GM21528 (cell line): ENCODE measurements around the gene TBC1D7.

ENCODE experiments used
- ATAC-seq: cut with Tn5 transposase; IDR thresholded peaks from one replicate; pipeline ENCODE4 v1.9.1; 2021; ENCODE audit warnings: mild to moderate bottlenecking, moderate library complexity; ENCODE audit not compliant: unreplicated experiment, low FRiP score

The TBC1D7 gene

GRCh38 chr6:13296536-13296997, 31.8 kb downstream of the TBC1D7 start:
- no peak for ATAC-seq

DNA sequence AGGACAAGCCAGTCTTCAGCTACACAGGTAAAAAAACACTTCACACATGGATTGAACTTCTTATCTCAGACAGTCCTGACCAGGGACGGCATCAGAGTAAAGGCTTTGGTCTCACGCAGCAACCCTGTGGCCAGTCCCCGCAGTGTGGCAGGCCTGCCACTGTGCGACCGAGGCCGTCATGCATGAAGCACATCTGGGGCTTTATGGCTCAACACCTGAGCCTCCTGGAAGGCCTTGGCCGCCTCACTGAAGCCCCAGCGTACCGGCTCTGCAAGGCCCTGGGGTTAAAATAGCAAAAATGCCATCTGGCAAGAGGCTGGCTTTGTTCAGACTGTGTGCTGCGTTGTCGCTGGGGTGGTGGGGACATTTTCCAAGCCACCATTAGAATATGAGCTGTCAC, 32.8 kb downstream of the TBC1D7 start:
- ATAC-seq = no peak

DNA sequence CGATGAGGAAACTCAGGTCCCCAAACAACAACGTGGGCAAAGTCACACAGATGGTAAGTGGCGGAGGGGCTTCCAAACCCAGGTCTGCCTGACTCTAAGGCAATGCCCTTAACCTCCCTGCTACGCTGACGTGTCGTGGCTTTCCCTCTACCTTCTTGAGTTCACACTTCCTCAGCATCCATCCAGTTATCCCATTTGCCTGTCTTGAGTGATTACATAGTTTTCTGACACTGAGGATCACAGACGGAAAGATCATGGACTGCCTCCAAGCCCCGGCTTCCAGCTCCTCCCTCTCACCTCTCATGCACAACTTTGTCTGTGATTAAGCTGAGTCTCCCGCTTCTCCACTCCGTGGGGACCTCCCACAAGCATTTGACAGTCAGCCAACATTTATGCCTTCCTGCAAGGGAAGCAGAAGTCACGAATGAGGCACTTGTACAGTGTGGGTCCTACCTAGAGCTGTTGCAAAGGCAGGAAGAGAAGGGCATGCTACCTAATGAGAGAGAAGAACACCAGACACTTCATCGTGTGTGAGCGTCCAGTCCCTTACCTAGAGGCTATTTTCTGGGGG, 33.8 kb downstream of the TBC1D7 start:
- ATAC-seq = no peak

GRCh38 chr6:13292774-13293173, 35.6 kb downstream of the TBC1D7 start:
- ATAC-seq = no peak

- no peak for ATAC-seq
These were observed 38.0 kb downstream of the TBC1D7 start for GRCh38 chr6:13290335-13290734.

GRCh38 chr6:13289789-13290318, 38.5 kb downstream of the TBC1D7 start:
- ATAC-seq = no peak

DNA sequence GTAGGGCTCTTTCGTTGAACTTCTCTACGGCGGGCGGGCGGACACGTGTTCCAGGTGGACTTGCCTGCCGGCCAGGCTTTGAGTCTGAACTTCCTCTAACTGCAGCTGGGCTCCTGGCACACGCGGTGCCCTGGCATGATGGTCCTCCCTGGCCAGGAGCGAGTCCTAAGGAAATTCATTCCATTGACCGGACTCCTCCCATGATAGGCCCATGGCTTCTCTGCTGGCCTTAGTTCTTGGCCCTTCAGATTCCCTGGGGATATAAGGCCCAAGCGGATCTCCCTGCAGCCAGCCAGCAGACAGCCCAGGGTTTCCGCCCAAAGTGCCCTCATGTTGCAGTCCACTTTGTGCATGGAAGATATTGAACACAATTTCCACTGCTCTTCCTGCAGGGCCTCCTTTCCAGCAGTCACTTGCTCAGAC, 39.4 kb downstream of the TBC1D7 start:
- no peak for ATAC-seq

DNA sequence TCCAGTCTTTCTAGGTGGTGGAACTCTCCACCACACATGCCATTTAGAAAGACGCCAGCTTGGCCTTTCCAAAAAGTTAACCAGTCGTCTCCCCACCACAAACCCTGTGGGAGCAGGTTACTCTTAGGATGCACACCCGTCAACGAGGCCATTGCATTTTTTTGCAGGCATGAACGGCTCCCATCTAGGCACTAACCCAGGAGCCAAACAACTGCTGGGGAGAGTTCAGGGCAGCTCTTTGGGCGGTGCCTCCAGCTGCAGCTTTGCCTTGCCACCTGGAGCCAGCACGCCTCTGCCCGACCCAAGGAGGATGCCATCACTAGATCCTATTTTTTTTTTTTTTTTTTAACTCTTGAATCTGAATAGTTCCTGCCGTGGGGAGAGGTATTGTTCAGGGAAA, 39.9 kb downstream of the TBC1D7 start:
- no peak for ATAC-seq

- ATAC-seq = no peak
These were observed 41.2 kb downstream of the TBC1D7 start for GRCh38 chr6:13287104-13287503.

- no peak for ATAC-seq
These were observed 42.2 kb downstream of the TBC1D7 start for GRCh38 chr6:13286181-13286580.

GRCh38 chr6:13285705-13286104, 42.6 kb downstream of the TBC1D7 start:
- no peak for ATAC-seq

GRCh38 chr6:13284646-13285045, 43.7 kb downstream of the TBC1D7 start:
- ATAC-seq = no peak

DNA sequence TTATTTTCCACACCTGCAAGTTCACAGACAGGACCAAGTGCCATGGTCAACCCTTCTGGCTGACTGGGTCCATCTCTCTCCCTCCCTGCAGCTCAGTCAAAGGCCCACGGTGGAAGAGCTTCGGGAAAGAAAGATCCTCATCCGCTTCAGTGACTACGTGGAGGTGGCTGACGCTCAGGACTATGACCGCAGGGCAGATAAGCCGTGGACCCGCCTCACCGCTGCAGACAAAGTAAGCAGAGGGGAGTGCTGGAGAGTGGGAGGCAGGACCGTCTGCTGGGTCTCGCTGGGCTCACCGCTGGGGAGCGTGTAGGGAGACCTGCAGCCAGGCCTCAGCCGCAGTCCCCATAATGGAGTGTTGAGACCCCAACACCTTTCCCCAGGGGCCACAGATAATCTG, 45.0 kb downstream of the TBC1D7 start:
- ATAC-seq = no peak

GRCh38 chr6:13282393-13283069, 45.8 kb downstream of the TBC1D7 start:
- no peak for ATAC-seq

- ATAC-seq = no peak
These were observed 46.7 kb downstream of the TBC1D7 start for GRCh38 chr6:13281686-13282085.

GRCh38 chr6:13280254-13280653, 48.1 kb downstream of the TBC1D7 start:
- ATAC-seq = no peak

DNA sequence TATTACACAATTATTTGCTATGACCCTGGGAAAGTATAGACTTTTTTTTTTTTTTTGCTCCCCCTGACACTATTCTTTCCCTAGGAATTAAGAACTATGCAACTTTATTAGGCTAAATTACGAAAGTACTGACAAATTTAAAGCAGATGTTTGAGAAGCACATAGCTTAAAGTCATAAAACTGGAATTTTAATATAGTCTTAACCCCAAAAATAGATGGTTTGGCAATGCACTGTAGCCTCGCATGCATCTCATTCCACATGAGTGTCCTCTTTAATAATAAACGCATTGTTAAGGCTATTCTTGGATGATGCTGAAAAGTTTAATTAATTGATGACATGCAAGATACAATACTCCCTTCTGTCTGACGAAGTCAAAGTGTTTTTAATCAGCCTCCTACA, 49.3 kb downstream of the TBC1D7 start:
- ATAC-seq = no peak

DNA sequence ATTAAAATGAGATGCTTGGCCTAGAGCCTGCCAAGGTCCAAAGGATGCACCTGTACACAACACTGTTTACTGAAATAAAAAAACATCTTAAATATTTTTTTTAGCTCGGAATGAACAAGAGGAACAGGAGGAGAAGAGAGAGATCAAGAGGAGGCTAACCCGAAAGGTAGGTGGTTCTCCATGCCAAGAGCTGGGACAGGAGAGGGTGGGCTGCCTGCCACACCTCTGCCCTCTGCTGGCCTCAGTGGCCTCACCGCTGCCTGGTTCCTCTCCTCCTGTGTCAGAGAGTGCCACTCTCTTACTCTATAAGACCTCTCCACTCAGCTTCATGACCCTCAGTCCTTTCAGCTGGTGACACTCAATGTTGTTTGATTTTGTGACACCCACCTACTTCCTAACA, 50.2 kb downstream of the TBC1D7 start:
- ATAC-seq = no peak

DNA sequence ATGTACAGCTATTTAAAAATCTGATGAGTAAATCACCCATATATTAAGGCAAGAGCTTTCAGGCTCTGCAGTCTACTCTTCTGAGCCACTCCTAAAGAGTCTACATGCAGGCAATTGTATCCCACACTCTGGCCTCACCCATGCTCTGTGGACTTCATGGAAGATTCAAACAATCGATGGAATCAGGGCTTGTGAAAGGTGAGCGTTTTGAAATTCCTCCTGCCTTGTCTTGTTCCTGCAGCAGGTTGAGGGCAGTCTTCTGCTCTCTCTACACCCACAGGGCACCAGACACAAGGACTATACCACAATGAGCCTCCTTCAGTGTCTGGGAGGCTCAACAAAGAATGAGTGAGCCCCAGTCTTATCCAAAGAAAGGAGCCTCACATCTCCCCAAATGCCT, 51.1 kb downstream of the TBC1D7 start:
- ATAC-seq = no peak

GRCh38 chr6:13275435-13275989, 52.8 kb downstream of the TBC1D7 start:
- ATAC-seq = no peak

GRCh38 chr6:13274707-13275434, 53.5 kb downstream of the TBC1D7 start:
- ATAC-seq = no peak
